GM19463 (cell line): ENCODE data around the gene TTI1.

Experiments
- ATAC-seq: cut with Tn5 transposase; IDR thresholded peaks from one replicate; pipeline ENCODE4 v1.9.1; 2021; ENCODE audit warnings: mild to moderate bottlenecking, moderate library complexity; ENCODE audit not compliant: unreplicated experiment

Gene TTI1

GRCh38 chr20:37939701-37940560 is 93.3 kb downstream of the TTI1 start:
- ATAC-seq, result no peak

DNA sequence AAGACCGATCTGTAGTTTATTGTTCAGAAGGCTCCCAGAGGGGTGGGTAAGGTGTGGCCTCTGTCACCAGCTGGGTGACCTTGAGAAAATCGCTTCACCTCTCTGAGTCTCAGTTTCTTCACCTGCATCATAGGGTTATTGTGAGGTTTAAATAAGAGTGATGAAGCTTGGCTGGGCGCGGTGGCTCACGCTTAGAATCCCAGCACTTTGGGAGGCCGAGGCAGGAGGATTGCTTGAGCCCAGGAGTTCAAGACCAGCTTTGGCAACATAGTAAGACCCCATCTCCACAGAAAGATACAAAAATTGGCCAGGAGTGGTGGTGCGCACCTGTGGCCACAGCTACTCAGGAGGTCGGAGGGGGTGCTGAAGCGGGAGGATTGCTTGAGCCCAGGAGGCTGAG is 94.3 kb downstream of the TTI1 start:
- no peak for ATAC-seq

DNA sequence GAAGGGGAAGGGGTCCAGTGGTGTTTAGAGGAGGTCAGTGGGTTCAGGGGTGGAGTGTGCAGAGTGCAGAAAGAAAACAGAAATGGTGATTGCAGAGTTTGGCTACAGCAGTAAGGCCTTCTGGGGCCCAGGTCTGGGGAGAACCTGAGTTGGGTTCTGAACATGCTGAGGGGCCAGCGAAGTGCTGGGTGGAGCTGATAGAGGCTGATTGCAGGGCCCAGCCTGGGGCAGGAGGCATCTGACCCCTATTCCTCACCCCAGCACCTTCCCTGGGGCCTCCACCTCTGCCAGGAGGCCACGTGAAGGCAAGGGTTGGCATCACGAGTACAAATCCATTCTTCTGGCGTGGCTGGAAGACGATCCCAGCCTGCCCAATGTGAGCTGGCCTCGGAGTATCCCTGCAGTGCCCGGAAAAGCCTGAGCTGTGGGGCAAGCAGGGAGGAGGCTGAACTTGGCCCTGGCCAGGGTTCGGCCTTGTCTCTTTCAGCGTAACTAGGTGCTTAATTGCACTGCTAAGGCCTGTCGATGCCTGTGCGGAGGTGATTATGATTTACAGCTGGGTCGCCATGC is 95.0 kb downstream of the TTI1 start:
- ATAC-seq, result no peak

GRCh38 chr20:37937686-37938085 is 95.6 kb downstream of the TTI1 start:
- ATAC-seq, result no peak

DNA sequence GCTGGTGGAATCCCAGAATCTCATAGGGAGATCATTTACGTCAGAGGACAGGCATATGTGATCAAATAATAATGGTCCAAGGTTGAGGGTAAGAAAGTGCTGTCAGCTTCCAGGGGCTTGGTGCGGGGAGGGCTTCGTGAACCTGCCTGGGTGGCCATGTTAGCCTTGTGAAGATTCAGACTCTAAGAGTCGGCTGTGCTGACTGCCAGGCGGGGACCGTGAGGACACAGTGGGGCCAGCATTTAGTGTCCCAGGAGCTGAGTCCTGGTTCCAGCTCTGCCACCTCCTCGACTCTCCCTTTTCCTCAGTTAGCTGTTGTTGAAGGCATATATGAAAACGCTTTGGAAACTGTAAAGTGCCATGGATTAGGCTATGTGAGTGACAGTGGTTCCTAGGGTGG is 96.8 kb downstream of the TTI1 start:
- ATAC-seq, result no peak

- ATAC-seq, result no peak
Observed at GRCh38 chr20:37936041-37936440, 97.2 kb downstream of the TTI1 start.

DNA sequence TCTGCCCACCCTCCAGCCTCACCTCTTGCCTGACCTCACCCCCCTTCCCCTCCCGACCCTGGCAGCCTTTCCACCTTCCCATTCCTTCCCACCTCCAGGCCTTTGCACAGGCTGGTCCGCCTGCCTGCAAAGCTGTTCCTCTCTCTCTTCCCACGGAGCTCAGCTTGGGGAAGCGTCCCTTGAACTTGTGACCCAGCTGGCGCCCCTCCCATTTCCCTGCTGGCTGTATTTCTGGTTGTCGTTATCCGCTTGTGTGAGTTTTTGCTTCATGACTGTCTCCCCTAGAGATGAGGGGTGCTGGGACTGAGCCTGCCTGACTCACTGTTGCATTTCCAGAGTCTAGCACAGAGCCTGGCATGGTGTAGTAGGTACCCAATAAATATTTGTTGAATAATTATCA is 97.8 kb downstream of the TTI1 start:
- ATAC-seq, result no peak

GRCh38 chr20:37934634-37935375 is 98.5 kb downstream of the TTI1 start:
- ATAC-seq, result no peak

DNA sequence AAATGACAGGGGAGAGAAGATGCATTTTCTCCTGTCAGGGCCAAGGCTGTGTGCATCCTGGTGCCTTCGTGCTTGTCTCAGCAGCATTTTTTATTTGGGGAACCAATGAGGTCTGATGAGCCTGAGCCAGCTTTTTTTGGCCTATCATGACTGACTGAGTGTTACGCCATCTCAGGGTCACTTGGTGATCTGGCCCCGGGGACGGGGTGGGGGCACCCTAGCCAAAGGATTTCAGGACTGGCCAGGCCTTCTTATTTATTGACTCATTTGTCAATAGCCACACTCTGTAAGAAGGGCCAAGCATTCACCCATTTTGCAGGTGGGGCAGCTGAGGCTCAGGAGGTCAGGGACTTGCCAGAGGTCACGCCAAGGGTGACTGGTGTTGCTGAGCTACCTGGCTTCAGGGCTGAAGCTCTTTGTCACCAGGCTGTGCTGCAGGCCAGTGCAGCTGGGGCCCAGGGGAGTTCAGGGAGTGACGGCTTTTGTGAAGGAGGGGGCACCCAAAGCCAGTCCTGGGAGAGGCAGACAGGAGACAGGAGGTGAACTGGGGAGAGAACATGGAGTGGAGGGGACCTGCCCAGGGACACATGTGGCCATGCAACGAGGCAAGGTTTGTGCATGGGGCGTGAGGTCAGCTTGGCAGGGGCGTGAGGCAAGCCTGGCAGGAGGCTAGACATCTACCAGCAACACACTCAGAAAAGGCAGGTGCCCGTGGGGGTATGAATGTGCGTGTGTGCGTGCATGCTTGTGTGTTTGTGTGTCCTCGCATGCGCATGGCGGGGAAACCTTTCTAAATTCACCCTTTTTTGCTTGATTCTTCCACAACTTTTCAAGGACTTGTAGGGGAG is 99.2 kb downstream of the TTI1 start:
- no peak for ATAC-seq
